Esophagus muscularis mucosa (tissue), 4 donors: ENCODE data around the gene MKI67. TPM values are rescaled to one million over a fixed set of nuclear protein-coding genes. Genes with fewer than 3 reads are reported as not detected.

Experiments used
- DNase-seq: peaks from one replicate; pipeline ENCODE4 v3.0.0-alpha.2; 2017; ENCODE audit errors: extremely low spot score
- H3K27ac ChIP-seq, 4 donors: fragments of 200-600 bp; sonication (generic); replicated peaks in 1 of 4; 1 replicate in 3 of 4; 2 replicates in 1 of 4; pipeline ENCODE4 v1.5.1; 2016 to 2019; ENCODE audit warnings: mild to moderate bottlenecking in 1 of 4
- H3K27me3 ChIP-seq, 4 donors: fragments of 200-600 bp; sonication (generic); one replicate each; pipeline versions ENCODE4 v1.5.1 to v1.6.0; 2016 to 2019
- H3K36me3 ChIP-seq, 4 donors: fragments of 200-600 bp; sonication (generic); one replicate each; pipeline ENCODE4 v1.5.1; 2016 to 2019
- H3K4me1 ChIP-seq, 4 donors: fragments of 200-600 bp; sonication (generic); one replicate each; pipeline ENCODE4 v1.5.1; 2016 to 2019
- H3K4me3 ChIP-seq, 4 donors: fragments of 200-600 bp; sonication (generic); 1 replicate in 2 of 4; 2 replicates in 2 of 4; pipeline ENCODE4 v1.5.1; 2016 to 2019; ENCODE audit warnings: mild to moderate bottlenecking in 4 of 4, moderate library complexity in 1 of 4
- H3K9me3 ChIP-seq, 4 donors: fragments of 200-600 bp; sonication (generic); 1 replicate in 3 of 4; 2 replicates in 1 of 4; pipeline ENCODE4 v1.5.1; 2016 to 2019
- EP300 ChIP-seq: sonication (generic); formaldehyde crosslinking; IDR thresholded peaks from one replicate; pipeline ENCODE4 v1.6.1; 2017; ENCODE audit warnings: antibody characterized with exemption
- POLR2A ChIP-seq: fragments of 450-650 bp; IDR thresholded peaks from one replicate; pipeline ENCODE4 v1.6.1; 2017; ENCODE audit warnings: antibody characterized with exemption, moderate library complexity, mild to moderate bottlenecking, low read depth
- POLR2AphosphoS5 ChIP-seq, 2 donors: sonication (generic); formaldehyde crosslinking; IDR thresholded peaks; one replicate each; pipeline ENCODE4 v1.6.1; 2017; ENCODE audit warnings: antibody characterized with exemption in 2 of 2
- WGBS: methylation state at CpG from one replicate; pipeline ENCODE4 v1.1.5; 2018; 5-methylcytosine and 5-hydroxymethylcytosine counted together
- intact Hi-C: fragments of 100-400 bp; cut with DNase I; formaldehyde crosslinking; loops from one replicate; pipeline ENCODE4 v1.15.1; 2023
- total RNA-seq, 4 donors: library from RNA; depleted of rRNA; stranded (reverse); fragments of >200 nt; gene quantifications; one replicate each; pipeline versions ENCODE4 v1.1.0 to v1.2.1, GENCODE V29; 2016
- TF ChIP-seq, protein P1 (sequence below), 3 experiments: fragments of 200-600 bp in 2 of 3; fragments of 450-650 bp in 1 of 3; sonication (generic) in 2 of 3; IDR thresholded peaks; one replicate each; pipeline ENCODE4 v1.5.1; 2017 to 2019; ENCODE audit warnings: antibody characterized with exemption in 3 of 3, mild to moderate bottlenecking in 2 of 3, moderate library complexity in 1 of 3

The MKI67 gene
- total RNA-seq, 4 donors from 2014 or later: 0.17 to 1.2 (median 0.87) TPM

DNA sequence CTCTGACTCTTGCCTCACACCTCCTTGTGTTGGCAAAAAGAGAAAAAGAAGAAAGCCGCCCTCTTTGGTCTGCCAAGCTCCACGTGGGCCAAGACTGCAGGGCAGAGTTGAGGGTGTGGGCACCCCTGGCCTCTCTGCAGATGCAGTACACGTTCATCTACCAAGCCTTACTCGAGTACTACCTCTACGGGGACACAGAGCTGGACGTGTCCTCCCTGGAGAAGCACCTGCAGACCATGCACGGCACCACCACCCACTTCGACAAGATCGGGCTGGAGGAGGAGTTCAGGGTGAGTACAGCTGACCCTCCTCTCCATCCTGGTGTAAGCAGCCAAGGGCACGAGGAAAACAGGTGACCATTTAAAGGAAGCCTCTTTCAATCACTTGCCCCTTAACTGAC, 56.1 kb downstream of the MKI67 start:
- WGBS: 89% methylated on average over 3 of the region's 10 CpGs
- H3K9me3 ChIP-seq: no peaks in the 10 kb centered on the region
- H3K4me3 ChIP-seq: no peak overlapping the region
- peaks cover 0 to 9% (median 7%) of the 10 kb centered on the region in 4 donors for H3K4me1 ChIP-seq
- no peak for TF ChIP-seq EP300
- TF ChIP-seq, protein P1, sequence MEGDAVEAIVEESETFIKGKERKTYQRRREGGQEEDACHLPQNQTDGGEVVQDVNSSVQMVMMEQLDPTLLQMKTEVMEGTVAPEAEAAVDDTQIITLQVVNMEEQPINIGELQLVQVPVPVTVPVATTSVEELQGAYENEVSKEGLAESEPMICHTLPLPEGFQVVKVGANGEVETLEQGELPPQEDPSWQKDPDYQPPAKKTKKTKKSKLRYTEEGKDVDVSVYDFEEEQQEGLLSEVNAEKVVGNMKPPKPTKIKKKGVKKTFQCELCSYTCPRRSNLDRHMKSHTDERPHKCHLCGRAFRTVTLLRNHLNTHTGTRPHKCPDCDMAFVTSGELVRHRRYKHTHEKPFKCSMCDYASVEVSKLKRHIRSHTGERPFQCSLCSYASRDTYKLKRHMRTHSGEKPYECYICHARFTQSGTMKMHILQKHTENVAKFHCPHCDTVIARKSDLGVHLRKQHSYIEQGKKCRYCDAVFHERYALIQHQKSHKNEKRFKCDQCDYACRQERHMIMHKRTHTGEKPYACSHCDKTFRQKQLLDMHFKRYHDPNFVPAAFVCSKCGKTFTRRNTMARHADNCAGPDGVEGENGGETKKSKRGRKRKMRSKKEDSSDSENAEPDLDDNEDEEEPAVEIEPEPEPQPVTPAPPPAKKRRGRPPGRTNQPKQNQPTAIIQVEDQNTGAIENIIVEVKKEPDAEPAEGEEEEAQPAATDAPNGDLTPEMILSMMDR (IDR thresholded peaks at IDR 0.05): no peak
- TF ChIP-seq POLR2A: no peak
- no peak for TF ChIP-seq POLR2AphosphoS5 (IDR thresholded peaks at IDR 0.05)
- H3K27ac ChIP-seq: no peak overlapping the region
- no peak for DNase-seq
- H3K36me3 ChIP-seq: peaks cover 14 to 96% (median 46%) of the 10 kb centered on the region in 4 donors
- intact Hi-C loops: loop anchor here (10.0 kb wide), 1 partner anchor 165 kb away; the partner anchor contains the start of gene PTPRE
- H3K27me3 ChIP-seq: peaks cover 0 to 4% (median 0%) of the 10 kb centered on the region in 4 donors

DNA sequence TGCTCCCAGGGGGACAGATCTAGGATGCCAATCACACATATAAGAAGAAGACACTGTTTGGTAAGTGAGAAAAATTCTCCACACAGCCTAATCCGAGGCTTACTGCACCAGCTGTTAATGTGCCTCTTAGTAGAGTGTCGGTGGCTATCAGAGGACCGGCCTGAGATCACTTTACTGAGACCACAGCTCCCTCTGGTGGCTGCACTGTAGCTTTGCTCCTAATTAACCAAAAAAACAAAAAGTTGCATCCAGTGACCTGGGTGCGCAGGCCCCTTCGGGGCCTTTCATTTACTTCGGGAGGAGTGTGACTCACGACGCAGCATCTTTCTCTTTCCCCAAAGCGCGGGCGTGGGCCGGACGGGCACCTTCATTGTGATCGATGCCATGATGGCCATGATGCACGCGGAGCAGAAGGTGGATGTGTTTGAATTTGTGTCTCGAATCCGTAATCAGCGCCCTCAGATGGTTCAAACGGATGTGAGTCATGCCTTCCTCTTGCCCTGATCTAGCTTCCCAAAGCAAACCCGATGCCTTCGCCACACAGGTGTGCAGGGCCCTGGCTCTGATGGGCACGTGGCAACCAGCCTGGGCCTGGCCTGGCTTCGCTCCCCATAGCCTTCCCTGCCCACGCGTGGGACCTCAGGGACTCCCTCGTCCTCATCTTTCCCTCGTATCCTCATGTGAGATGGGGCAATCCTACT, 56.7 kb downstream of the MKI67 start:
- no peak for DNase-seq
- 31% methylated on average over 18 of the region's 28 CpGs for WGBS
- TF ChIP-seq, protein P1 (IDR thresholded peaks at IDR 0.05): peak; percentile 78 to 84 (median 82)
- TF ChIP-seq POLR2A: no peak

DNA sequence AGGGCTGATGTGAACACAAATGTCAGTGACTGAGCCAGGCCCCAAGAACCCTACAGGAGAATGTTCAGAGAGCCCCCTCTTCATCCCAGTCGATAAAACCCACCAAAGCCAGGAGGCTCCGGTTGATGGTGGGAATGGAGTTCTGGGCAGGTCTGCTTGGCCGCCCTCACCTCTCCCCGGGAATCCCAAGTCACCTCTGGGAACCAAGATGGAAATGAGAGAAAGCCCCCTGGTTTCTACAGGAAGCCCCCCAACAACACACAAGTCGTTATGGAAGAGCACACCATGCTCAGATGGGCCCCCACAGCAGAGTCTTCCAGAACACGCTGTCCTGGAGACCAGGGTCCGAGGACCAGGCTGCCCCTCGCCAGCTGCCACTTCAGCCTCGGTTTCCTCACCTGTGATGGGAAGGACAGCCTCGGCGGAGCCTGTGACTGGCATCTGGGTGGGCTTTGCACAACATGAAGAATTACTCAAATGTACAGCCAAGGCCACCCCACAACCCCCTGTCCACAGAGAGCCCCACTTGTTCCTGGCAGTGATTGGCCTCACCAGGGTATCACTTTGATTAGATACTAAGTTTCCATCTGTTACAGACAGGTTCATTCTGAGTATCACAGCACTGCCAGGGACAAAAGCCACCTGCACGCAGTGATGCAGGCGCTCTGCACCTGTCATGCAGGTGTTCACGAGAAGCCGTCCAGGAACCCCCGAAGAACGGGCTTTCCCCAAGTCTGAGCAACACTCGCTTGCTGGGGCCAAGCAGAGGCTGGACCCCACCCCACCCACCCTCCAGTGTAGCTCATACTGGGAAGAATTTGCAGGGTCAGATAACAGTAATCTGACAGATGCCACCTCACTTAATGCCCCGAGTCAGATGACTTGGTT, 57.6 kb downstream of the MKI67 start:
- H3K27ac ChIP-seq: no peak overlapping the region
- intact Hi-C loops: no loop called here
- no peak overlapping the region for H3K4me3 ChIP-seq
- 79% methylated on average over 8 of the region's 19 CpGs for WGBS
- H3K9me3 ChIP-seq: no peaks in the 10 kb centered on the region
- TF ChIP-seq, protein P1 (IDR thresholded peaks at IDR 0.05): no peak
- no peak for TF ChIP-seq POLR2AphosphoS5 (IDR thresholded peaks at IDR 0.05)
- no peak for TF ChIP-seq EP300
- no peak for TF ChIP-seq POLR2A
- H3K27me3 ChIP-seq: peaks cover 0 to 19% (median 0%) of the 10 kb centered on the region in 4 donors
- no peak for DNase-seq
- H3K36me3 ChIP-seq: peaks cover 9 to 93% (median 42%) of the 10 kb centered on the region in 4 donors
- H3K4me1 ChIP-seq: peaks cover 12 to 24% (median 18%) of the 10 kb centered on the region in 4 donors

More for the DNA sequence above, 56.7 kb downstream of the MKI67 start:
- intact Hi-C loops: loop anchor here (10.0 kb wide), 1 partner anchor 165 kb away; the partner anchor contains the start of gene PTPRE
- no peaks in the 10 kb centered on the region for H3K9me3 ChIP-seq
- H3K4me3 ChIP-seq: no peak overlapping the region
- peaks cover 14 to 96% (median 45%) of the 10 kb centered on the region in 4 donors for H3K36me3 ChIP-seq
- H3K27ac ChIP-seq: no peak overlapping the region
- peaks cover 5 to 15% (median 9%) of the 10 kb centered on the region in 4 donors for H3K4me1 ChIP-seq
- peaks cover 0 to 11% (median 0%) of the 10 kb centered on the region in 4 donors for H3K27me3 ChIP-seq

DNA sequence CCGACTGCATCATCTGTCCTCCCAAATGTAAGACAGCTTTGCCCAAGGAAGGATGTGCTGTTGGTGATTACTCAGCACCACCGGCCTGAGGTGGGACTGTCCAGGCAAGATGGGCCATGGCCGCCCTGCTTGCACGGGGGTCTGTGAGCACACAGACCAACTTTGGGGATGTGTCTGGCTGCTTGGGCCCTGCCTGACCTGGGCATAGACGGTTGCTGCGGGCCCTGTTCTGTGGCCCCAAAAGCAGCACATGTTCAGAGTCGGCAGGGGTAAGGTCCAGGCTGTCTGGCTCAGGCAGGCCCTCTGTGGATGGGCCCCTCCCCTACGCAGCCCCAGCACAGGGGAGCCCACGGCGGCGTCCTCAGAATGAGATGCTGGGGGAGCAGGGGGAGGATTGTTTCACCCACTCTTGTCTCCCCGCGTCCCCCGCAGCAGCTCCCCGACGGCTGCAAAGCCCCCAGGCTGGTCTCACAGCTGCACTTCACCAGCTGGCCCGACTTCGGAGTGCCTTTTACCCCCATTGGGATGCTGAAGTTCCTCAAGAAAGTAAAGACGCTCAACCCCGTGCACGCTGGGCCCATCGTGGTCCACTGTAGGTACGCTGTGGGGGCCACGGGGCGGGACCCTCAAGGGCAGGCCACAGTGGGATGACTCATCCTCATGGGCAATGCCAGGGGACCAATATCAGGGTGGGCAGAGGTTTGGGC, 58.4 kb downstream of the MKI67 start:
- intact Hi-C loops: no loop called here
- 99% methylated on average over 17 of the region's 25 CpGs for WGBS
- Histone ChIP-seq H3K4me3 (no peak overlapping the region), H3K4me1 (peaks cover 14 to 32% (median 25%) of the 10 kb centered on the region in 4 donors), H3K36me3 (peaks cover 9 to 85% (median 36%) of the 10 kb centered on the region in 4 donors), H3K9me3 (no peaks in the 10 kb centered on the region), H3K27me3 (peaks cover 0 to 19% (median 0%) of the 10 kb centered on the region in 4 donors), H3K27ac (no peak overlapping the region)
- no peak for DNase-seq
- no peak for TF ChIP-seq POLR2A
- TF ChIP-seq, protein P1 (IDR thresholded peaks at IDR 0.05): no peak
- TF ChIP-seq POLR2AphosphoS5 (IDR thresholded peaks at IDR 0.05): no peak
- no peak for TF ChIP-seq EP300
